Activated CD8-positive, alpha-beta memory T cell treated with anti-CD3 and anti-CD28 coated beads, Interleukin-2, amount 50 U/mL, for 1 hour (primary cell): ENCODE measurements around the gene SELENBP1.
"Not testable (repeated sequence)": the region's sequence is repeated elsewhere in the genome, so short reads cannot be mapped to it uniquely, and the experiment has no call there.

ENCODE experiments used
- DNase-seq: peaks from one replicate; pipeline ENCODE4 v3.0.0-alpha.2; 2020; ENCODE audit errors: extremely low read depth

The SELENBP1 gene

DNA sequence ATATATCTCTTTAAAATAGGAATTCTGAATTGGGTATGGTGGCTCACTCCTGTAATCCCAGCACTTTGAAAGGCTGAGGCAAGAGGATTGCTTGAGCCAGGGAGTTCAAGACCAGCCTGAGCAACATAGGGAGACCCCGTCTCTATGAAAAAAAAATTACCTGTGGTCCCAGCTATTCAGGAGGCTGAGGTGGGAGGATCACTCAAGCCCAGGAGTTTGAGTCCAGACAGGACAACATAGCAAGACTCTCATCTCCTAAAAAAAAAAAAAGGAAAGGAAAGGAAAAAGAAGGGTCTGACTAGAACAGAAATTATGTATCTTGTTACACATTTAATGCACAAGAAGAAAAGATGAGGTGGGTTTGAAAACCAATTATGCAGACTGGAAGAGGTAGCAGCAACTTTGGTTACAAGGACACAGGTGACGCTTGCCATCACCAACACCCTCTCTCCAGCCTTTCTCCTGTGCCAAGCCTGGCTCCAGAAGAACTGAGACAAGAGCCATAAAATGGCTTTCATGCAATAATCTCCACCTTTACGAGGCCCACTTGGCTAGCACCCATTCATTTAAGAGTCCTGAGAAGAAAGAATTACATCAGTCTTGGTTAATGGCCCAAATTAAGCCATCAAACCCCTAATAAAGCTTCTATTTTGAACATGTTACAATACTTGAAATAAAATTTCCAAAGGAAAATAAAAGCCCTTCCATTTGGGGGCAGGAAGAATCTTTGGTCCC, 4.8 kb upstream of the SELENBP1 start:
- no peak for DNase-seq

DNA sequence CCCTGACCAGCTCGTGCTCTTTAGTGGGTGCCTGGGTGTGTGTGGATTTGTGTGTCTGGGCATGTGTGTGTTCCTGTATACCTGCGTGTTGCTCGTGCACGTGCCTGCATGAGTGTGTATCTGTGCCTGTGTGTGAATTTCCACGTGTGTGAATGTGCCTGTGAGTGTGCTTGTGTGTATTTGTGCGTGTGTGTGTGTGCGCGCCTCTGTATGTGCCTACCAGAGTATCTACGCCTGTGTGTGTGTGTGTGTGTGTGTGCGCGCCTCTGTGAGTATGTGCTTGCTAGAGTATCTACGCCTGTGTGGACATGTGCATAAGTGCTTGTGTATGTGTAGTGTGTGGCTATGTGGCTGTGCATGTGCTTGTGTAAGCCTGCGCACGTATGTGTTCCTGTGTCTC, 691 bp upstream of the SELENBP1 start:
- DNase-seq: no peak

DNA sequence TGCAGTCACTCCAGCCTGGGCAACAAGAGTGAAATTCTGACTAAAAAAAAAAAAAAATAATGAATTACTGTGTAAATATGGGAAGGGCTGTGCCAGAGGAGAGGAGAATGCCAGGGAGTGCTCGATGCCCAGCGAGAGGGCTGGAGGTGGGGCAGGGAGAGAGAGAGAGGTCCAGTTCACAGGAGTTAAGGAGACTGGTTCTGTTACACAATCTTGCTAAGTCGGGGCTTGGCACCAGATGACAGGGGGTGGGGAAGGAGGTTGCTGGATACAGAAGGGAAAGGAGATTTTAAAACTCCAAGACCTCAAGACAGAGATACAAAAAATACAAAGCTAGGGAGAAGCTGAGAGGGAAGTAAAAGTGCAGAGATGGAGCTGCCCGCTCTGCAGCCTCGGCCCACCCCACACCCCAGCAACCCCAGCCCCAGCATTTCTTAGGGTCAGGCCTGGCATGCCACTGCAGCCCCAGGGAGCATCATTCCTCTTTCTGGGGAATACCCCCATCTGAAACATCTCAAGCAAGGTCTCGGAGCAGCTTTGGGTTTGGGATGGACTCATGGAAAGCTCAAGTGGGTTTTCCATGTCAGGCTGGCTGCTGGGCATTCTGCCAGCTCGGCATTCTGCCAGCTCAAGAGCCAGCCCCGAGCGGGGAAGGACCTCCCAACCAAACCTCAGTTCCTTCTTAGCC, 991 bp downstream of the SELENBP1 start:
- DNase-seq: no peak

DNA sequence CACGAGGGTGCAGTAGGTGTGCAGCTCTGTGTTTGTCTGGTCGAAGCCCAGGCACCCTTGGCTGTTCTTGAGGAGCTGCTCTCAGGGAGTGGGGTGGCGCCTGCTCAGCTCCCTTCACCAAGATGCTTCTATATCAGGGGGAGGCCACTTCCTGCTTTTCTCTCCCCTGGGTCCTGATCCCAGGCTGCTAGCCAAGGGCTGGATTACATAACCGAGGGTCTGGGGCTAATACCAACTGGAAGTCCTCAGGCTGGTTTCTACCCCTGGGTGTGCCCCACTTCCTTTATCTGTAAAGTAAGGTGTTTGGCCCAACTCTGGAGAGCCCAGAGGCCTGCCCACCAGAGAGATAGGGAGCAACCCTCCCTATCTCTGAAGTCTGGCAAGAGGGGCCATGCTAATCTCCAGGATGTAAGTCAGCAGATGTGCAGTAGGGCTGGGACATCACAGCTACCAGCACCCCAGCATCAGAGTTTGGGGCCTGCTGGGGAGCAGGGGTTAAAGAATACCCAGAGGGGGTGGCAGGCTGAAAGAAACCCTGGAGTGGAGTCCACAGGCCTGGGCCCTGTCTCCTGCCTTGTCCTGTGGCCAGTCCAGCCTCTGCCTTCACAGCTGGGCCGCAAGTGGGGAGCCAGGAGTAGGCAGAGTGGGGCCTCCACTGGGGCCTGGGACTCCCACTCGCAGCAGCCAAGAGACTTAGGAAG, 2.1 kb downstream of the SELENBP1 start:
- no peak for DNase-seq

DNA sequence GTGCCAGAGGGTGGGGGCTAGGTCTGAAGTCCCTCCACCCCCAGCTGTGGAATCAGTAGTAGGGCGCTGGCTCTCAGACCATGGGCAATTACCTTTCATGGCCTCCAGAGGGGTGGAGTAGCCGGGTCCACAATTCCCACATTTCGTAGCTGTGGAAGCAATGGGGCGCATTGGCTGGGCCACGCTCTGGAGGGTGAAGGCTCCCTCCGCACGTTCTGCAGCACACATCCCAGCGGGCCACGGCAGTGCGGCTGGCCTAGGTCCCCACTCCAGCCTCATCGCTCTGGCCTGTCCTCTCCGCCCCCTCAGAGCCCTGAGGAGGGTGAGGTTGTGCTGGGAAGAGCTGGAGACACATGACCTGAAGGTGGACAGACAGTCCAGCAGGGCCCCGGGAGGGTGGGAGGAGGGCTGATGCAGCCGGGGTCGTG, 2.9 kb downstream of the SELENBP1 start:
- no peak for DNase-seq

DNA sequence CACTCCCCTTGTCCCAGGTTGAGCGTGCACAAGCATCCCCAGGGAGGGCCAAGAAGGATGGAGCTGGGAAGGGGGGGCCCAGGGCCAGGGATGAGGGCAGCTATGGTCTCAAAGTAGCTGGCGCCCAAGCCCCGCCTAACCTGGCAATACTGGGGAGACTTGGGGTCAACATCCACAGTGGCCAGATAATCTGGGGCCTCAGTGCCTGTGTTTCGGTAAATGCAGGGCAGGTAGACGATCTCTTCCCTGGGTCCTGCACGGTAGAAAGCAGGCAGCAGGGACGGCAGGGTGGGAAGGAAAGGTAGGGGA, 3.2 kb downstream of the SELENBP1 start:
- DNase-seq: no peak

DNA sequence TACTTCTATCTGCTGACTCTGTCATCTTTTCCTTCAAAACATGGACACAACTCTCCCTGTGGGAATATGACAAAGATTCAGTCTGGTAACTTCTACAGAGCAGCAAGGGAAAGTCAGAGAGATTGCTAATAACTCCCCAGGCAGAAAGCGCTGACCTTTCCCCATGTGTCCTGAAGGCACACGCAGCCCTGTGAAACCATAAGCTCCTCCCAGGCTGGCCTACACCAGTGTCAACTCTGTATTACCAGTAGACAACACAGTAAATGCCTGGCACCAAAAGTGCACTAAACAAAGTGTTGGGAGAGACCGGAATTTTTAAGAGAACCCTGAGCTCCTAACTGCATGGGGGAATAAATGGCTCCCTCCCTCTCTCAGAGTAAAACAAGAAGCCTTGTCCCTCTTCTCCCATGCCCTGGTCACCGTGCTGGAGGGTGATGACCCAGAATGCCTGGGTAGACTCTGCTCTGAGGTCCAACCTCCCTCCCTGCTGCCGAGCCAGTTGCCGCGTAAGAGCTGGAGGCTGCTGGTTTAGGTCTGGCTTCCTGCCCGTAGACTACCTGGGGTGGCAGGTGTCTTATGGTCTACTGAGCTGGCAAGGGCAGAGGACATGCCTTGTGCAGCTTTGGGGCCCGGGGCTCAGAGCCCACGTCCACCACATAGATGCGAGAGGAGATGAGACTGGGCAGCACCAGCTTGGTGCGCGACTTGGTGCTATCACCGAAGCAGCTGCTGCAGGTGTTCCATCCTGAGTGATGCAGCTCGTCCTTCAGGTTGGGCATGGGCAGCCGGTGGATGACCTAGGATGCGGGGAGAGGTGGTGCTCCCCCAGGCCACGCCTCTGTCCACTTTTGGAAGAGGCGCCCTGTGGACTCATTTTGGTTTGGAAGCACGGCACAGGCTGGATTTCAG, 3.9 kb downstream of the SELENBP1 start:
- no peak for DNase-seq

DNA sequence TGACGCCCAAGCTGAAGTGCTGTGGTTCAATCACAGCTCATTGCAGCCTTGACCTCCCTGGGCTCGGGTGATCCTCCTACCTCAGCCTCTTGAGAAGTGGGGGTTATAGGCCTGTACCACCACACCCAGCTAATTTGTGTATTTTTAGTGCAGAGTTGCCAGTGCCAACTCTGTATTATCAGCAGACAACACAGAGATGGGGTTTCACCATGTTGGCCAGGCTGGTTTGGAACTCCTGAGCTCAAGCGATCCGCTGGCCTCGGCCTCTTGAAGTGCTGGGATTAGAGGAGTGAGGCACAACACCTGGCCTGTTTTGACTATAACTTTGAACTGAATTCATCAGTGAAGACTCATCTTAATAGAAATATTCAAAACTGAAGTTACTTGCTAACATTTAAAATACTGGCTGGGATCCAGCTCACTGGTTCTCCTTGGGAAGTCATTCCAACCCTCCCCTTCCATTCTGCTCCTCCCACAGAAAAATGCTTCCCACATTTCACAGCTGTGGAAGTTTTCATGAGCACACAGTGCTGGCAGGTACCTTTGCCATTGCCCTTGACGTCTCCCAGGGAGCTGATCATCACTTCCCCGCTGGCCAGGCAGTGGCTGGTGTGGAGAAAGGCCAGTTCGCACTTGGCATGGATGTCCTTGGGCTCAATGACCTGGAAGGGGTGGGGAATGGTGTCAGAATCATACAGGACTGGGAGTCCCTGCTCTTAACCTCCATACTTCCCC, 4.7 kb downstream of the SELENBP1 start:
- no peak for DNase-seq

DNA sequence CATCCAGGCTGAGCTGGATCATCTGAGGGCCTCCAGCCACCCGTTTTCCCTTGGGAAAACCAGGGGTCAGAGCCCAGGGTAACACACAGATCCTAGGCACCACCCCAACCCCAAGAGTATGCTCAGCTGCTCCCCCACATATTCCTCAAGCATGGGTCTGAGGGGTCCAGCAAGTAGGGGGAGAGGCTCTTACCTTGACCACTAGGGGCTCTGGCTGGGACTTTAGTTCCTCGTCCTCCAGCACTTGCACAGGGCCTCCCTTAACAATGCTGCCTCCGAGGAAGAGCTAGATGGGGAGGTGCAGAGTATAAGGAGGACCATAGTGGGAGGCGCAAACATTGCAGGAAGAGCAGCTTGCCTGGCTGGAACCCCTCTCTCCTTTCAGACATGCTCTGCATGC, 7.5 kb downstream of the SELENBP1 start:
- DNase-seq: no peak

DNA sequence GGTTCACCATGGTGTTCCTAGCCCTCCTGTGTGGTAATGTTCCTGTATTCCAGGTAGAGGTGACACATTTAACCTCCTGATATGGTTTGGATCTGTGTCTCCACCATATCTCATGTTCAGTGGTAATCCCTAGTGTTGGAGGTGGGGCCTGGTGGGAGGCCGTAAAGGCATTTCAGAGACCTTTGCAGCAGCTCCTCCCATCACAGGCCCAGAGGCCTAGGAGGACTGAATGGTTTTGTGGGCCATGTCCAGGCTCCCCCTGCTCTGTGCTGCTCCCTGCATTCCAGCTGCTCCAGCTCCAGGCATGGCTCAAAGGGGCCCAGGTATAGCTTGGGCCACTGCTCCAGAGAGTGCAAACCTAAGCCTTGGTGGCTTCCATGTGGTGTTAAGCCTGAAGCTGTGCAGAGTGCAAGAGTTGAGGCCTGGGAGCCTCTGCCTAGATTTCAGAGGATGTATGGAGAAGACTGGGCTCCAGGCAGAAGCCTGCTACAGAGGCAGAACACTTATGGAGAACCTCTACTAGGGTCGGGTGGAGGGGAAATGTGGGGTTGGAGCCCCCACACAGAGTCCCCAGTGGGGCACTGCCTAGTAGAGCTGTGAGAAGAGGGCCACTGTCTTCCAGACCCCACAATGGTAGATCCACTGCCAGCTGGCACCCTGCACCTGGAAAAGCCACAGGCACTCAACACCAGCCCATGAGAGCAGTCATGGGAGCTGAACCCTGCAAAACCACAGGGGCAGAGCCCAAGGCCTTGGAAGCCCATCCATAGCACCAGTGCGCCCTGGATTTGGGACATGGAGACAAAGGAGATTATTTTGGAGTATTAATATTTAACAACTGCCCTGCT, 10.0 kb downstream of the SELENBP1 start:
- DNase-seq: no peak

DNA sequence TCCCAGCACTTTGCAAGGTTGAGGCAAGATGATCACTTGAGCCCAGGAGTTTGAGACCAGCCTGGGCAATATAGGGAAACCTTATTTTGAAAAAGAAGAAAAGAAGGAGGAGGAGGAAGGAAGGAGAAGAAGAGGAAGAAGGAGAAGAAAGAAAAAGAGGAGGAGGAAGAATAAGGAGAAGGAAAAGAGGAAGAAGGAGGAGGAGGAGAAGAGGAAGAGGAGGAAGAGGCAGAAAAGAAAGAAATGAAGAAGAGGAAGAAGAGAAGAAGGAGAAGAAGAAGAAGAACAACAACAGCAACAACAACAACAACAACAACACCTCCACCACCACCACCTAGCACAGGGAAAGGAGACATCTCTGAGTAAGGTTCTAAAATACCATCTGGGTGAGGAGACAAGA, 10.6 kb downstream of the SELENBP1 start:
- no peak for DNase-seq

DNA sequence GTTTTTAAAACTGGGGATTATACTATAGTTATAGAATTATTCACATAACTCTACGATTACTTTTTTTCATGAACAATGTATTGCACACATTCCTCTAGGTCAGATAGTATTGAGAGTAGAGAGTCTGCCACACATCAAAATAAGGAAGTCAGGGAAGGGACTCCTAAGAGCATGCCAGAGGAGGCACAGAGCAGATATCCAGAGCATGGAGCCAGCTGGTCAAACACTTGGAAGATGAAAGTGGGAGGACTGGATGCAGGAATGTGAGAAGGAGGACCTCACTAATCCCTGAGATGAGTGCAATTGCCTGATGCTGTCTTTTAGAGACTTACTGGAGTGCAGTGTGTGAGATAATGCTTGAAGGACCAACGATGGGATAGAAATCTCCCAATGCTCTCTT, 15.8 kb downstream of the SELENBP1 start:
- DNase-seq: no peak

DNA sequence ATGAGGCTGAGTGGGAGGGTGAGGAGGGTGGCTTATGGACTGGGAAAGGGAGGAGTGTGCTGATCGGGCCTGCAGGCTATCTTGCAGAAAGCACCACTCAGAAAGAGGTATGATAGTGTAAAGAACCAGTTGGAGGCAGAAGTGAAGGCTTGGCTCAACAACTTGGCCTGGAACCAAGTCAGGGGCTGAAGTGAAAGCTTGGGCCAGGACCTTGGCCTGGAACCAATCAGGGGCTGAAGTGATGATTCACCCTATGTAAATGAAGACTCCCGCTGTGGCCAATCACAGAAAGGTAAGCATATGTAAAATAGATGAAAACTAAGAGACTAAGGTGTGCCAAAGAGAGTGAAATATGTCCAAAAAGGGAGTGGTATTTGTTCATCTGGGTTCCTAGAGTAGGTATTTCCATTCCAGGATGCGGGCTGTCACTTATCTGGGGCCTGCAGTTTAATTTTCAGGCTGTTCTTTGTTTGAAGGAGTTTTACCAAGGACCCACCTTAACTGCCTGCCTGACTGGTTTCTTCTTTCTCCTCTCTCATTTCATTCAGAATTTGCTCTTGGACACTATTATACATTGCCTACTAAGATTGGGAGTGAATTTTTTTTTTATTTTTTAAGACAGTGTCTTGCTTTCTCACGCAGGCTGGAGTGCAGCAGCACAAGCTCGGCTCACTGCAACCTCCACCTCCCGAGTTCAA, 20.3 kb downstream of the SELENBP1 start:
- DNase-seq: no peak

DNA sequence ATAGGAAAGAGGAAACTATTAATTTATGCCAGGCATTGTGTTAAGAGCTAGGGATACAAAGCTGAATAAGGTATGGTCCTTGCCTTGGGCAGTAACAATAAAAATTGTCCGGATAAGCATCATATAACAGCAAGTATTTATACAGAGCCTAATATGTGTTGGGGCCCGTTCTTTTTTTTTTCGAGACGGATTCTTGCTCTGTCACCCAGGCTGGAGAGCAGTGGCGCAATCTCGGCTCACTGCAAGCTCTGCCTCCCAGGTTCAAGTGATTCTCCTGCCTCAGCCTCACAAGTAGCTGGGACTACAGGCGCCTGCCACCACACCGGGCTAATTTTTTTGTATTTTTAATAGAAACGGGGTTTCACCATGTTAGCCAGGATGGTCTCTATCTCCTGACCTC, 22.2 kb downstream of the SELENBP1 start:
- DNase-seq: not testable (repeated sequence)

DNA sequence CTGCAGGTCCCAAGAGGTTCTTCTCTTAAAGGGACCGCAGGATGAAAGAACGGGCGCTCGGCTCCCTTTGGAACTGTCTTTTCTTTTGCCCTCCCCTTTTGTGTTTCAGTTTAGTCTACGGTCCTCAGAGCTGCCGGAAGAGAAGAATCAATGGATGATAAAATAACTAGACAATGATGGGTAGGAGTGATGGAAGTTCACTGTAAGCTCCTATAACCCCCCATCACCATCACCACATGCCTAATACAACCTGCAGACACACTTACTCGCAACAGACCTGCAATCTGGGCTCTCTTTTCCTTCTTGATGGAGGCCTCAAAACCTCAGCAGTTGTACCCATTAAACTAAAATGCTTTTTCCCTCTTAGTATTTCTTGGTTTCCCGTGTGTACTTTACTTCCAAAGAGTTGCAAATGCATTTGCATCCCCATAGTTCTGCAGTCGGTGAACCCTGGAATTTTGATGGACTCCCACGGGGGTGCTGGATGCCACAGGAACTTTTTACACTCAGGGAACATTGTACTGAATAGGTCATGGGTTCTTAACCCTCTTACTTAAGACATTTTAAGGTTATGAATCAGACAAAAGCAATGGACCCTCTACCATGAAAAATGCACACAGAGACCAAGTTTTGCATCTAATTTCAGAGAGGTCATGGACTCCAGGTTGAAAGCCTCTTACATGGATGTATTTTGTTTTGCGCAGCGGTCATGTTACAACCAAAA, 24.8 kb downstream of the SELENBP1 start:
- DNase-seq: no peak

DNA sequence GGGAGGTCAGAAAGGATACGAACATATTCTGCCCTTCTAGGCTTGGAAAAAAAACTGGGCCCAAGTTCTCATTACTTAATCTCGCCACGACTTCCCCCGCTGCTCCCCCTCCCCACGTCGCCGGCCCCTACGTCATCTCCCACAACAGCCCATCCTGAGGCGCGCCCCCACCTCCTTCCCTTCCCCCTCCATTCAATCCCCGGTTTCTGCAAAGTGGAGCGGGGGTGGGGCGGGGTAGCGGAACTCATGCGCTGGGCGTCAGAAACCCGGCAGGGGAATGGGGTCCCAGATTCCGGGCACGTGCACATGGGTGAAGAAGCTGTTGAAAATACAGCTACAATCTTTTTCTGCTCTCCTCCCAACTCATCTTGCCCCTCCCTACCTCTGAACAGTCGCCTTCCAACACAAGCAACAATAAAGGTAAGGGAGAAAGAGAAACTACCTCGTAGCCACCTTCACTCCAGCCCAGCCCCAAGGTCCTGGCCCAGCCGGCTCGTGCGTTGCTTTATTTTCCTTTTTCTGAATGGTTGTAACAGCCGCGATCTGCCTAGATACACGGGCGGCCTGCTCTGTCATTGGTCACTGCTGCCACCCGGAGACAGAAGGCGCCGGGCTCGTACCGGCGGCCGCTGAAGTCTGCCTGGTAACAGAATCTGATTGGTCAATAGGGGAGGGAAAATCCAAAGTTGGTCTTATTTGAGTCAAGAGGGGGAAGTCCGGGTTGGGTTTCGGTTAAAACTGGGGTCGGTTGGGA, 25.6 kb downstream of the SELENBP1 start, which contains the start of gene RFX5:
Gene RFX5, minus strand, starts transcription at position 484 of the 754 bp plus-strand sequence. CDS start 932 bp downstream, outside the sequence.
- DNase-seq: peak; percentile 78

DNA sequence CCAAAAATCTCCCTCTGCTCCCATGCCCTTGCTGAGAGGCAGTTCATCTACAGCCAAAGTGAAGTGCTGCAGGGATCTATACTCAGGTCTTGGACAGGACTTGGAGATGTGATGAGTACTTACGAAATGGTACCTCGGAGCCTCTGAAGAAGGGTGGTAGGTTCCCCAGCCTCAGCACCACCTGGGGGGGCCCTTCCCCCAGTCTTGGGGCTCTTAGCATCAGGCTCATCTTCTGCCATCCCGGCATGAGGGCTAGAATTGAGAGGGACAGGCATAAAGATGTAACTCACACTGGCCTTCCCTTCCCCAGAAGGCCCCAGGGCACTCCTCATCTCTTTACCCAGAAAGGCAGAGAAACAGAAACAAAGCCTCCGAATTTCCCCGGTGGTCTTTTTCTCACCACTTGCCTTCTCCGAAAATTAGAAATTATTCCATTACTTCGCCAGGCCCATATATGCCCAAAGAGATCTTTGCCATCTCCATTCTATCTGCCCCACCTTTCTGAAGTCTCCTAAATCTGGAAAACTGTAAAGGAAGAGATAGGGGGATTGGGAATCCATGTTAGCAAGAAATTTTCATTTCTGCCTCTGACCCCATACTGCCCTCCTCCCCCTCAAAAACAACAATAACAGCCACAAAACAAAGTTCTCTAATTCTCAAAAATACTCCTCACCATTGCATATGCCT, 26.3 kb downstream of the SELENBP1 start:
- no peak for DNase-seq

DNA sequence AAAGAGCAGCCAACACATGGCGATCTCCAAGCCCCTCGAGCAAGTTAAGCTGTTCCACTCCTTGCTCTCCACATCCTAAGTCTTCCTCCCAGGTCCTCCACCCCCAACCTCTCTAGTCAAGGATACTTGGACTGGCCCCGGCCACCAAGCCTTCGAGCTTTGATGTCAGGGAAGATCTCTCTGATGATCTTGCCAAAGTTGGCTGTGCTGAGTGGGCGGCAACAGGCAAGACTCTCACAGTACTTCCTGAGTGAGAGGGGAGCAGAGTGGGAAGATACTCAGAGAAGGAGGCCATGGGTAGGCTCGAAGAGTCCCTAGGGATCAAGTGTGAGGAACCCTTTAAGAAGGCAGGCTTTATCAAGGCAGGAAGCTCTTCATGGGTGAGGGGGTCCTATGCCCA, 28.2 kb downstream of the SELENBP1 start:
- no peak for DNase-seq
